HG02938 (cell line): ENCODE measurements around the gene ROR1.

Experiments used
- ATAC-seq: cut with Tn5 transposase; IDR thresholded peaks from one replicate; pipeline ENCODE4 v1.9.1; 2021; ENCODE audit warnings: mild to moderate bottlenecking, moderate library complexity; ENCODE audit not compliant: unreplicated experiment

The ROR1 gene

DNA sequence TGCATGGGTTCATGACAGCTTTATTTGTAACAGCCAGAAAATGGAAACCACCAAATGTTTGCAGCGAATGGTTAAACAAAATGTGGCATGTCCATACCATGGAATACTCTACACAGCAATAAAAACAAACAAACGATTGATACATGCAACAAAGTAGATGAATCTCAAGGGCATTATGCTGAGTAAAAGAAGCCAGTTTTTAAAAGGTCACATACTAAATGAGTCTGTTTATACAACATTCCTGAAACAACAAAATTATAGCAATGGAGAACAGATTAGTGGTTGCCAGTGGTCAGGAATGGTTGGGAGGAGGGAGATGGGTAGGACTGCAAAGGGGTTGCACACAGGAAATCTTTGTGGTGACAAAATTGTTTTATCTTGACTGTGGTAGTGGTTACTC is 227.2 kb downstream of the ROR1 start:
- no peak for ATAC-seq

DNA sequence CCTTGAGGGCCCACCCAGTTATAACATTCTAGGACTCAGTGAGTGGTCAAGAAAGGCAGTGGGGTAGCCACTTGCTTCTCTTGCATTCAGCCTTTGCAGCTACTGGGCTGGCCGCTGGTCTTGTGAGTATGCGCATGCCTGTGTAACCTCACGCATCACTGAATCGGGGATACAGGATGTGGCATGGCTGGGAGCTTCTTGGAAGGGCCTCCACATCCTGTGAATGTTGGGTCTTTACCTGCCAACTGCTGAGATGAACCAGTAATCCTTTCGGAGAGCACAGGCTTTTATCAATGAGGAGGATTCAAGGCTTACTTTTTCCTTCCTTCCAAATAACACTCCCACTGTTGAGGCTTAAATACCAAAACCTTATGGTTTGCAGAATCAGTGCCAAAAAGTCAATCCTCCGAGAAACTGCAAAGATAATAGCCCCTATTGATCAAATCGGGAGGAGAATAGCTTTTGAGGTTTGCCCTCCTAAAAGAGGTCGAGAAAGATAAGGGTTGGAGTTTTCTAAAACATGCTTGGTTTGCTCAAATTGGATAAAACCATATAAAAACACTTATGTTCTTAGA is 230.7 kb downstream of the ROR1 start:
- ATAC-seq = no peak

GRCh38 chr1:64005801-64006200 is 232.0 kb downstream of the ROR1 start:
- ATAC-seq = no peak

DNA sequence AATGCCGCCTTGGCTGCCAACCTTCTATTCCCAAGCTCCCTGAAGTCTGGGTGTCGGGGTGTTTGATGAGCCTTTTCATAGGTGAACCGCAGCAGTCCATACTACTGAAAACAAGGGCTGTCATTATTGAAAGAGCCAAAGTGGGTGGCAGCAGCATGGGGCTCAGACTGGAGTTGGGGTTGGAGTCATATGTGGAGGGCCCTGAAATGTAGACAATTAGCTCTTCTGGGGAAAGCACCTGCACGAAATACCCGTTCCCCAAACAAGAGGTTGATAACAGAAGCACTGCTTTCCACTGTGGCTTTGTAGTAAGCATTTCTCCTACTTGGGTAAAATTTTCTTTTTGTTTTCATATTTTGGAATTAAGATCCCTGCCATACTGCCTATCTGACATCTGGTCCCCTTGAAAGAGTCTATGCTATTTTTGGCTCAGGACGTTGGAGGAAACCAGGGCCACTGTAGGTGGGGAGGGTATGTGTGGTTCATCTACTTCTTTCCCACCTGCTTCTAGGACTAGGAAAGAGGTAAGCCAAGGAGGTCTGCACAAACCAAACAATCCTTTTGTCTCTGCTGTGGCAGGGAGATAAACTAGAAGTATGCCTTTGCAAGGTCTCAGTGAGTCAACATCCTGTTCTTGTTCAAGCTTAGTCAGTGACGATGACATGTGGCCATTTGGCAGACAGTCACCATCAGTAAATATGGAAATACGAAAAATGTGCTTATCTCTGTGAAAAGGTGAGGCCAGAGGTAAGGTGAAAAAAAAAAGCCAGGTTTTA is 232.6 kb downstream of the ROR1 start:
- ATAC-seq = no peak

DNA sequence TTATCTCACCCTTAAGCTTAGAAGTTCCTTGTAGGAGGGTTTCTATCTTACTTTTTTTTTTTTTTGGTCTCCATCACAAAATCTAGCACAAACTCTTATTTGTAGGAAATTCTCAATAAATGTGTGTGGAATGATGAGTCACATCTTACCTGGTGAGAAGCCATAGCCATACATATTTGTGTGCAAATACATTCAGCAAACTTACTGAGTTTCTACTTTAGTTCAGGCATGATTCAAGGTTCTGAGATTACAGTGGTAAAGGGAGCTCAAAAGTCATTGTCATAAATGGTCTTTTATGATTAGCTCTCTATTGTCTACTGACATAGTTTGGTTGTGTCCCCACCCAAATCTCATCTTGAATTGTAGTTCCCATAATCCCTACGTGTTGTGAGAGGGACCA is 236.5 kb downstream of the ROR1 start:
- no peak for ATAC-seq

DNA sequence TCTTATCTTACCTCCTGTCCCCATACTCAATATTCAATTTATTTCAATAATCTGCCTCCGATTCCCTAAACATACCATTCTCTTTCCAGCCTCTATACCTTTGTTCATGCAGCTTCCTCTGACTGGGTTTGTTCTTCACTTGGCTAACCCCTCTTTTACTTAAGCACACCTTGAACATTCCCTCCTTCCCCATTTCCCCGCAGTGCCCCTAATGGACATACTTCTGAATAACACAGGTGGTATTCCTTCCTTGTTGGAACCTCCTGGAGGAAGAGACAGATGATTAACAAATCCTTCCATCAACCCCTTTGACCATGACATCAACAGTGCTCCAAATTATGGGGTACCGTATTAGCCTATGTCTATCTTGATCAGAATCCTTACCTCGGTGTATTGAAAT is 239.6 kb downstream of the ROR1 start:
- no peak for ATAC-seq

DNA sequence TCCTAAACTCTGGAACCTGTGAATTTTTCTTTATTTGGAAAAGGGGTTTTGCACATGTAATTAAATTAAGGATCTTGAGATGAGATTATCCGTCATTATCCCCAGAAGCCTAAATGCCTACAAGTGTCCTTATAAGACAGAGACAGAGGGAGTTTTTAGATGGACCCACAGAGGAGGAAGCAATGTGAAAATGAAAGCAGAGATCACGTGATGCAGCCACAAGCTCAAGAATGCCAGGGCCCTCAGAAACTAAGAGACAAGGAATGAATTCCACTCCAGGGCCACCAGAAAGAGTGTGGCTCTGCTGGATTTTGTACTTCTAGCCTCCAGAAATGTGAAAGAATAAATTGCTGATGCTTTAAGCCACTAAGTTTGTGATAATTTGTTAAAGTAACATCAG is 246.0 kb downstream of the ROR1 start:
- peak; percentile 71 for ATAC-seq

DNA sequence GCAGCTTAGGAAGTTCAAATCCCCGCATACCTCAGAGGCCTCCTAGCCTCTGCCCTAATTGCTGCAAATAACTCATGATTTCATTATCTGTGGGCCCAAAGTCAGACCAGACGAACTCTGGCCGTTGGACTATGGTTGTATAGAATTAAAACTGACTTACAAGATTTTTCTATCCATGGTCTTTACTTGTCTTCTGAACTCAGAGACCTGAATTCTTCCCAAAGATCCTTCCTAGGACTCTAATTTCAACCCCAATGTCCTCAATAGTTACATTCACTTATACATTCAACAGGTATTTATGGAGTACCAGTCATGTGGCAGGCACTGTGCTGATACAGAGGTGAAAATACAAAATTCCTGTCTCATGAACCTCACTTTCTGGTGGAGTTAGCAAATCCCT is 247.2 kb downstream of the ROR1 start:
- ATAC-seq = no peak

GRCh38 chr1:64025051-64025450 is 251.2 kb downstream of the ROR1 start:
- no peak for ATAC-seq

- no peak for ATAC-seq
These were observed 255.2 kb downstream of the ROR1 start for GRCh38 chr1:64029037-64029436.

DNA sequence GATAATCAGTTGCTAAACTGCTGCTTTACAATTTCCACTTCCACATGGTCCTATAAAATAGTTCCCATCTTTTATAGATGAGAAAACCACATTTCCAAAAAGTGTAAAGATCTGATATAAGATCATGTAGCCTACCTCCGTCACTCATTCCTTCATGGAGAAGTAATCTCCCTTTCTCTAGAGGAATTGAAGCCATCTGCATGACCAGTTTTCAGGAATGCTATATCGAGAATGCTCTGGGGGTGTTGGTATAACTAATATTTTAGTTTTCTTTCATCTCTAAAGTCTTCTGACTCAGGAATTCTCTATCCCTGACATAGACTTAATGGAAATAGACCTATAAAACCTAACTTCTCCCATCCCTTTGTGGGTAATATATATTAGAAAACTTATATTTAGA is 256.6 kb downstream of the ROR1 start:
- ATAC-seq = no peak

DNA sequence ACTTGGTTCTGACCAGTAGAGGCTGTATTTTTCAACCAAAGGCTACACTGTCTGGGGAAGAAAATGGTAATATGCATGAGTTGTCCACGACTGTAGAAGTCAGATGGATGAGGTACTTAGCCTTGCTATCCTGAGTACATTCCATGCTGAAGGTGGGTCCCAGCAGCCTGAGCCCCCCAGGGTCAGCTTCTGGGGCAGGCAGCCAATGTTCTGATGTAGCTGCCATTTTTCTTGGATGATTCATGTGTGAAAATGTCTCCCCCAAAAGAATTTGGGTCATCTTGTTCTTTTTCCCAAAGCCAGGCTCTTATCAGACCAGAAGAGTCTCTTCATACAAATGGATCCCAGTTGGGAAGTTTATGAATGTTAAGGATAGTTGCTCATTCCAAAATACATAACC is 257.4 kb downstream of the ROR1 start:
- no peak for ATAC-seq

DNA sequence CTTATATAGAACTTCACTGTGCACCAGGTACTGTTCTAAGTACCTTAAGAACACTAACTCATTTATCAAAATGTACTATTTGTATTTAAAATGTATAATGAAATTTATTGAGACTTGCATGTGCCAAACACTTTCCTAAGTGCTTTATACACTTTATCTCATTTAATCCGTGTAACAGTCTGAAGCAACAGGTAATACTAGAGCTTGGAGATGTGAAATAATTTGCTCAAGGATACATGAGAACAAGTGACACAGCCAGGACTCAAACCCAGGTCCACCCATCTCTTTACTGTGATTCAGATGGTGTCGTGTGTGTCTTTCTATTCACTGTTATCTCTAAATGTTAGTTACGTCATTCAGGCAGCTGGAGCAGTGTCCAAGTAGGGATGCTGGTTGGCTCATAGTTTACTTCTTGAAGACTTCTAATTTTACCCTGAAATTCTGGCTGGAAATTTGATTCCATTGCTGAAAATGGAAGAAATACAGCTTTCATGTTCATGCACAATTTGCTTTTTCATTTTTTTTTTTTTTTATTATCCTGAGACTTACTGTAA is 259.9 kb downstream of the ROR1 start:
- ATAC-seq = no peak

GRCh38 chr1:64036549-64036948 is 262.7 kb downstream of the ROR1 start:
- no peak for ATAC-seq

GRCh38 chr1:64038119-64038518 is 264.3 kb downstream of the ROR1 start:
- no peak for ATAC-seq

GRCh38 chr1:64038965-64039364 is 265.1 kb downstream of the ROR1 start:
- ATAC-seq = no peak

DNA sequence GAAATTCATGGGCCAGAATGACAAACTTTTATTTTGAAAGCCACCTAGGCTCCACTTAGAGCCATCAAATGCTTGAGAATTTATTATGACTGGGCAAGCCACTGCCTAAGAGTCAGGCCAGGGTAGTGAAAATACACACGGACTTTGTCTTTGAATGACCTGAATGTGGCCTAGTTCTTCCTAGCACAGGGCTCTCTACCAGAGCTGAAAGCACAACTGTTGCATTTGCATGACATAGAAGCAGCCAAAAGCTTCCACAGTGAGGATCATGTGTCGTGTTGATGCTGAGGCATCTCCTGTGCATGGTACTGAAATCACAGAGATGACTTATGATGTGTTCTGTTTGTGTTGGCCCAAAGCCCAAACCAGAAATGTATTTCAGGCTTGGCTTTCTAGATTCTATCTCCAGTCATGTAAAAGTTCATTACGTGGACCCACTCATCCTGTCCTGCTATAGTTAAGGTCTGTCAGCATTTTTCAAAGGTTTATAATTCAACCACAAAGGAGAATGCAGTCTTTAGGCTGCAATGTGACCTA is 265.6 kb downstream of the ROR1 start:
- no peak for ATAC-seq

GRCh38 chr1:64041371-64042131 is 267.7 kb downstream of the ROR1 start:
- ATAC-seq = no peak

- ATAC-seq = no peak
These were observed 268.7 kb downstream of the ROR1 start for GRCh38 chr1:64042331-64043100.

GRCh38 chr1:64043288-64043687 is 269.5 kb downstream of the ROR1 start:
- no peak for ATAC-seq

- ATAC-seq = no peak
These were observed 270.2 kb downstream of the ROR1 start for GRCh38 chr1:64043976-64044375.
